ENCODE results near the gene PIK3AP1.

Gene PIK3AP1

GRCh38 chr10:96678725-96679124, 41.6 kb downstream of the PIK3AP1 start:
- Histone ChIP-seq H3K9me3 (ENCODE audit: insufficient read depth, low read depth, low read length) (no peaks in the 10 kb centered on the region), H3K9ac (ENCODE audit: low read depth, low read length) (no peak overlapping the region), H3K27ac (ENCODE audit: low read length) (no peak overlapping the region)

GRCh38 chr10:96676272-96677112, 43.8 kb downstream of the PIK3AP1 start:
- Histone ChIP-seq H3K27me3 (ENCODE audit: insufficient read depth, low read length) (no peaks in the 10 kb centered on the region), H3K4me3 (ENCODE audit: low read length) (no peak overlapping the region), H3K9me3 (ENCODE audit: insufficient read depth, low read depth, low read length) (no peaks in the 10 kb centered on the region), H3K27ac (ENCODE audit: low read length) (no peak overlapping the region), H3K4me1 (ENCODE audit: insufficient read depth, low read length) (no peaks in the 10 kb centered on the region), H3K9ac (ENCODE audit: low read depth, low read length) (no peak overlapping the region), H3K36me3 (ENCODE audit: insufficient read depth, low read depth, low read length) (no peaks in the 10 kb centered on the region)

More at GRCh38 chr10:96678725-96679124, 41.6 kb downstream of the PIK3AP1 start:
- no peaks in the 10 kb centered on the region for H3K27me3 ChIP-seq (ENCODE audit: insufficient read depth, low read length)
- no peak overlapping the region for H3K4me3 ChIP-seq (ENCODE audit: low read length)
- H3K4me1 ChIP-seq (ENCODE audit: insufficient read depth, low read length), result no peaks in the 10 kb centered on the region
- no peaks in the 10 kb centered on the region for H3K36me3 ChIP-seq (ENCODE audit: insufficient read depth, low read depth, low read length)

GRCh38 chr10:96675846-96676245, 44.5 kb downstream of the PIK3AP1 start:
- Histone ChIP-seq H3K9ac (ENCODE audit: low read depth, low read length) (no peak overlapping the region), H3K4me3 (ENCODE audit: low read length) (no peak overlapping the region), H3K27me3 (ENCODE audit: insufficient read depth, low read length) (no peaks in the 10 kb centered on the region), H3K36me3 (ENCODE audit: insufficient read depth, low read depth, low read length) (no peaks in the 10 kb centered on the region), H3K9me3 (ENCODE audit: insufficient read depth, low read depth, low read length) (no peaks in the 10 kb centered on the region), H3K4me1 (ENCODE audit: insufficient read depth, low read length) (0 out of 2 replicates have a peak, but pooled peaks cover 3% of the 10 kb centered on the region), H3K27ac (ENCODE audit: low read length) (no peak overlapping the region)

GRCh38 chr10:96673318-96674099, 46.8 kb downstream of the PIK3AP1 start:
- Histone ChIP-seq H3K27ac (ENCODE audit: low read length) (no peak overlapping the region), H3K4me1 (ENCODE audit: insufficient read depth, low read length) (0 out of 2 replicates have a peak, but pooled peaks cover 3% of the 10 kb centered on the region), H3K27me3 (ENCODE audit: insufficient read depth, low read length) (no peaks in the 10 kb centered on the region), H3K4me3 (ENCODE audit: low read length) (no peak overlapping the region), H3K36me3 (ENCODE audit: insufficient read depth, low read depth, low read length) (no peaks in the 10 kb centered on the region), H3K9me3 (ENCODE audit: insufficient read depth, low read depth, low read length) (no peaks in the 10 kb centered on the region), H3K9ac (ENCODE audit: low read depth, low read length) (no peak overlapping the region)

GRCh38 chr10:96672481-96673175, 47.7 kb downstream of the PIK3AP1 start:
- no peaks in the 10 kb centered on the region for H3K36me3 ChIP-seq (ENCODE audit: insufficient read depth, low read depth, low read length)
- H3K4me3 ChIP-seq (ENCODE audit: low read length), result no peak overlapping the region
- no peaks in the 10 kb centered on the region for H3K9me3 ChIP-seq (ENCODE audit: insufficient read depth, low read depth, low read length)
- H3K27me3 ChIP-seq (ENCODE audit: insufficient read depth, low read length), result no peaks in the 10 kb centered on the region
- H3K27ac ChIP-seq (ENCODE audit: low read length), result no peak overlapping the region
- 0 out of 2 replicates have a peak, but pooled peaks cover 3% of the 10 kb centered on the region for H3K4me1 ChIP-seq (ENCODE audit: insufficient read depth, low read length)
- no peak overlapping the region for H3K9ac ChIP-seq (ENCODE audit: low read depth, low read length)

- 0 out of 2 replicates have a peak, but pooled peaks cover 3% of the 10 kb centered on the region for H3K4me1 ChIP-seq (ENCODE audit: insufficient read depth, low read length)
- no peaks in the 10 kb centered on the region for H3K27me3 ChIP-seq (ENCODE audit: insufficient read depth, low read length)
- H3K4me3 ChIP-seq (ENCODE audit: low read length), result no peak overlapping the region
- no peak overlapping the region for H3K9ac ChIP-seq (ENCODE audit: low read depth, low read length)
- H3K36me3 ChIP-seq (ENCODE audit: insufficient read depth, low read depth, low read length), result no peaks in the 10 kb centered on the region
- H3K9me3 ChIP-seq (ENCODE audit: insufficient read depth, low read depth, low read length), result no peaks in the 10 kb centered on the region
- no peak overlapping the region for H3K27ac ChIP-seq (ENCODE audit: low read length)
Observed at GRCh38 chr10:96671211-96671890, 49.0 kb downstream of the PIK3AP1 start.

- Histone ChIP-seq H3K4me1 (ENCODE audit: insufficient read depth, low read length) (0 out of 2 replicates have a peak, but pooled peaks cover 3% of the 10 kb centered on the region), H3K4me3 (ENCODE audit: low read length) (no peak overlapping the region), H3K36me3 (ENCODE audit: insufficient read depth, low read depth, low read length) (no peaks in the 10 kb centered on the region), H3K27me3 (ENCODE audit: insufficient read depth, low read length) (no peaks in the 10 kb centered on the region), H3K9me3 (ENCODE audit: insufficient read depth, low read depth, low read length) (no peaks in the 10 kb centered on the region), H3K9ac (ENCODE audit: low read depth, low read length) (no peak overlapping the region), H3K27ac (ENCODE audit: low read length) (no peak overlapping the region)
Observed at GRCh38 chr10:96670786-96671185, 49.5 kb downstream of the PIK3AP1 start.

- H3K9me3 ChIP-seq (ENCODE audit: insufficient read depth, low read depth, low read length), result no peaks in the 10 kb centered on the region
- no peak overlapping the region for H3K4me3 ChIP-seq (ENCODE audit: low read length)
- no peaks in the 10 kb centered on the region for H3K36me3 ChIP-seq (ENCODE audit: insufficient read depth, low read depth, low read length)
- no peak overlapping the region for H3K27ac ChIP-seq (ENCODE audit: low read length)
- 0 out of 2 replicates have a peak, but pooled peaks cover 3% of the 10 kb centered on the region for H3K4me1 ChIP-seq (ENCODE audit: insufficient read depth, low read length)
- H3K27me3 ChIP-seq (ENCODE audit: insufficient read depth, low read length), result no peaks in the 10 kb centered on the region
- H3K9ac ChIP-seq (ENCODE audit: low read depth, low read length), result no peak overlapping the region
Observed at GRCh38 chr10:96667401-96667800, 52.9 kb downstream of the PIK3AP1 start.

- Histone ChIP-seq H3K27ac (ENCODE audit: low read length) (no peak overlapping the region), H3K4me3 (ENCODE audit: low read length) (no peak overlapping the region), H3K27me3 (ENCODE audit: insufficient read depth, low read length) (no peaks in the 10 kb centered on the region), H3K4me1 (ENCODE audit: insufficient read depth, low read length) (0 out of 2 replicates have a peak, but pooled peaks cover 3% of the 10 kb centered on the region), H3K36me3 (ENCODE audit: insufficient read depth, low read depth, low read length) (no peaks in the 10 kb centered on the region), H3K9ac (ENCODE audit: low read depth, low read length) (no peak overlapping the region), H3K9me3 (ENCODE audit: insufficient read depth, low read depth, low read length) (no peaks in the 10 kb centered on the region)
Observed at GRCh38 chr10:96666741-96667140, 53.6 kb downstream of the PIK3AP1 start.

GRCh38 chr10:96665306-96665705, 55.0 kb downstream of the PIK3AP1 start:
- no peak overlapping the region for H3K27ac ChIP-seq (ENCODE audit: low read length)

GRCh38 chr10:96664563-96664962, 55.8 kb downstream of the PIK3AP1 start:
- no peak overlapping the region for H3K27ac ChIP-seq (ENCODE audit: low read length)
- no peaks in the 10 kb centered on the region for H3K36me3 ChIP-seq (ENCODE audit: insufficient read depth, low read depth, low read length)
- no peaks in the 10 kb centered on the region for H3K9me3 ChIP-seq (ENCODE audit: insufficient read depth, low read depth, low read length)
- H3K9ac ChIP-seq (ENCODE audit: low read depth, low read length), result no peak overlapping the region
- no peaks in the 10 kb centered on the region for H3K27me3 ChIP-seq (ENCODE audit: insufficient read depth, low read length)
- no peak overlapping the region for H3K4me3 ChIP-seq (ENCODE audit: low read length)
- H3K4me1 ChIP-seq (ENCODE audit: insufficient read depth, low read length), result no peaks in the 10 kb centered on the region

More at GRCh38 chr10:96665306-96665705, 55.0 kb downstream of the PIK3AP1 start:
- Histone ChIP-seq H3K9me3 (ENCODE audit: insufficient read depth, low read depth, low read length) (no peaks in the 10 kb centered on the region), H3K4me3 (ENCODE audit: low read length) (no peak overlapping the region), H3K27me3 (ENCODE audit: insufficient read depth, low read length) (no peaks in the 10 kb centered on the region), H3K9ac (ENCODE audit: low read depth, low read length) (no peak overlapping the region), H3K4me1 (ENCODE audit: insufficient read depth, low read length) (no peaks in the 10 kb centered on the region), H3K36me3 (ENCODE audit: insufficient read depth, low read depth, low read length) (no peaks in the 10 kb centered on the region)

Measured in iPS-20b (cell line).